ENCODE data around the gene CYTH1. TPM values are rescaled to one million over a fixed set of nuclear protein-coding genes. Genes with fewer than 3 reads are reported as not detected.

CYTH1 gene
- total RNA-seq, 1 experiment from 2014 or later, result 20.0 TPM

- no peaks in the 10 kb centered on the region for H3K9me3 Mint-ChIP-seq
- H3K27me3 Mint-ChIP-seq (ENCODE audit: low read depth), result no peaks in the 10 kb centered on the region; the same call in 1 of the 2 replicates
- no peak overlapping the region for H3K27ac Mint-ChIP-seq
- no peak for ATAC-seq
- POLR2A ChIA-PET, result interaction anchor here (0.7 kb wide), 1 partner anchor 202 kb away, joined by 3 read pairs; no protein-coding TSS in a partner anchor
- TF ChIP-seq GTF2I (CRISPR knock-in tag; conservative IDR thresholded peaks at IDR 0.05) (no peak), NFYB (CRISPR knock-in tag; conservative IDR thresholded peaks at IDR 0.05; ENCODE audit: low read depth) (no peak), PRDM15 (CRISPR knock-in tag; IDR thresholded peaks at IDR 0.05) (no peak), TEAD1 (CRISPR knock-in tag; IDR thresholded peaks at IDR 0.05) (no peak), EMX1 (CRISPR knock-in tag; IDR thresholded peaks at IDR 0.05) (no peak), ZNF396 (CRISPR knock-in tag; IDR thresholded peaks at IDR 0.05; ENCODE audit: borderline replicate concordance) (no peak), ZNF416 (CRISPR knock-in tag; IDR thresholded peaks at IDR 0.05) (no peak), ZNF425 (CRISPR knock-in tag; conservative IDR thresholded peaks at IDR 0.05) (no peak), ZNF138 (CRISPR knock-in tag; conservative IDR thresholded peaks at IDR 0.05) (no peak), HMGA2 (CRISPR knock-in tag; IDR thresholded peaks at IDR 0.05) (no peak), USF1 (CRISPR knock-in tag; IDR thresholded peaks at IDR 0.05) (no peak), NR2C2 (CRISPR knock-in tag; IDR thresholded peaks at IDR 0.05) (no peak), CREB1 (CRISPR knock-in tag; IDR thresholded peaks at IDR 0.05) (no peak), JUN (CRISPR knock-in tag; IDR thresholded peaks at IDR 0.05) (no peak), ZNF423 (CRISPR knock-in tag; IDR thresholded peaks at IDR 0.05) (no peak)
- TF ChIP-seq, protein P1, sequence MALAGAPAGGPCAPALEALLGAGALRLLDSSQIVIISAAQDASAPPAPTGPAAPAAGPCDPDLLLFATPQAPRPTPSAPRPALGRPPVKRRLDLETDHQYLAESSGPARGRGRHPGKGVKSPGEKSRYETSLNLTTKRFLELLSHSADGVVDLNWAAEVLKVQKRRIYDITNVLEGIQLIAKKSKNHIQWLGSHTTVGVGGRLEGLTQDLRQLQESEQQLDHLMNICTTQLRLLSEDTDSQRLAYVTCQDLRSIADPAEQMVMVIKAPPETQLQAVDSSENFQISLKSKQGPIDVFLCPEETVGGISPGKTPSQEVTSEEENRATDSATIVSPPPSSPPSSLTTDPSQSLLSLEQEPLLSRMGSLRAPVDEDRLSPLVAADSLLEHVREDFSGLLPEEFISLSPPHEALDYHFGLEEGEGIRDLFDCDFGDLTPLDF (CRISPR knock-in tag; IDR thresholded peaks at IDR 0.05), result no peak
- TF ChIP-seq, protein P2, sequence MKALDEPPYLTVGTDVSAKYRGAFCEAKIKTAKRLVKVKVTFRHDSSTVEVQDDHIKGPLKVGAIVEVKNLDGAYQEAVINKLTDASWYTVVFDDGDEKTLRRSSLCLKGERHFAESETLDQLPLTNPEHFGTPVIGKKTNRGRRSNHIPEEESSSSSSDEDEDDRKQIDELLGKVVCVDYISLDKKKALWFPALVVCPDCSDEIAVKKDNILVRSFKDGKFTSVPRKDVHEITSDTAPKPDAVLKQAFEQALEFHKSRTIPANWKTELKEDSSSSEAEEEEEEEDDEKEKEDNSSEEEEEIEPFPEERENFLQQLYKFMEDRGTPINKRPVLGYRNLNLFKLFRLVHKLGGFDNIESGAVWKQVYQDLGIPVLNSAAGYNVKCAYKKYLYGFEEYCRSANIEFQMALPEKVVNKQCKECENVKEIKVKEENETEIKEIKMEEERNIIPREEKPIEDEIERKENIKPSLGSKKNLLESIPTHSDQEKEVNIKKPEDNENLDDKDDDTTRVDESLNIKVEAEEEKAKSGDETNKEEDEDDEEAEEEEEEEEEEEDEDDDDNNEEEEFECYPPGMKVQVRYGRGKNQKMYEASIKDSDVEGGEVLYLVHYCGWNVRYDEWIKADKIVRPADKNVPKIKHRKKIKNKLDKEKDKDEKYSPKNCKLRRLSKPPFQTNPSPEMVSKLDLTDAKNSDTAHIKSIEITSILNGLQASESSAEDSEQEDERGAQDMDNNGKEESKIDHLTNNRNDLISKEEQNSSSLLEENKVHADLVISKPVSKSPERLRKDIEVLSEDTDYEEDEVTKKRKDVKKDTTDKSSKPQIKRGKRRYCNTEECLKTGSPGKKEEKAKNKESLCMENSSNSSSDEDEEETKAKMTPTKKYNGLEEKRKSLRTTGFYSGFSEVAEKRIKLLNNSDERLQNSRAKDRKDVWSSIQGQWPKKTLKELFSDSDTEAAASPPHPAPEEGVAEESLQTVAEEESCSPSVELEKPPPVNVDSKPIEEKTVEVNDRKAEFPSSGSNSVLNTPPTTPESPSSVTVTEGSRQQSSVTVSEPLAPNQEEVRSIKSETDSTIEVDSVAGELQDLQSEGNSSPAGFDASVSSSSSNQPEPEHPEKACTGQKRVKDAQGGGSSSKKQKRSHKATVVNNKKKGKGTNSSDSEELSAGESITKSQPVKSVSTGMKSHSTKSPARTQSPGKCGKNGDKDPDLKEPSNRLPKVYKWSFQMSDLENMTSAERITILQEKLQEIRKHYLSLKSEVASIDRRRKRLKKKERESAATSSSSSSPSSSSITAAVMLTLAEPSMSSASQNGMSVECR (CRISPR knock-in tag; IDR thresholded peaks at IDR 0.05; ENCODE audit: borderline replicate concordance), result no peak
- TF ChIP-seq, protein P3, sequence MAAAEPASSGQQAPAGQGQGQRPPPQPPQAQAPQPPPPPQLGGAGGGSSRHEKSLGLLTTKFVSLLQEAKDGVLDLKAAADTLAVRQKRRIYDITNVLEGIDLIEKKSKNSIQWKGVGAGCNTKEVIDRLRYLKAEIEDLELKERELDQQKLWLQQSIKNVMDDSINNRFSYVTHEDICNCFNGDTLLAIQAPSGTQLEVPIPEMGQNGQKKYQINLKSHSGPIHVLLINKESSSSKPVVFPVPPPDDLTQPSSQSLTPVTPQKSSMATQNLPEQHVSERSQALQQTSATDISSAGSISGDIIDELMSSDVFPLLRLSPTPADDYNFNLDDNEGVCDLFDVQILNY (CRISPR knock-in tag; IDR thresholded peaks at IDR 0.05), result no peak
- CTCF ChIA-PET, result interaction anchor here (1.1 kb wide), 1 partner anchor 20 kb away, joined by 3 read pairs; no protein-coding TSS in a partner anchor
- no peak for DNase-seq (ENCODE audit: low spot score)
- H3K4me3 Mint-ChIP-seq, result no peak overlapping the region
- H3K36me3 Mint-ChIP-seq, result no peaks in the 10 kb centered on the region
- peaks cover 41% of the 10 kb centered on the region for H3K4me1 Mint-ChIP-seq
These were observed 53.6 kb downstream of the CYTH1 start for GRCh38 chr17:78728495-78728894.

Data from WTC11 (cell line).